Mesothelial cell of epicardium (in vitro differentiated cells): Measurements from ENCODE around the gene SPON1. TPM values are rescaled to one million over a fixed set of nuclear protein-coding genes. Genes with fewer than 3 reads are reported as not detected.
A peak's percentile ranks its signal among the peaks of the same experiment; 100 is the strongest.

Experiments
- DNase-seq, 2 experiments: peaks; one replicate each; pipeline ENCODE4 v3.0.0; 2021; ENCODE audit warnings: low spot score in 2 of 2; ENCODE audit not compliant: unreplicated experiment in 2 of 2
- H3K27ac Mint-ChIP-seq: 2 replicates; pipeline ENCODE4 v1.8.0; 2021; ENCODE audit warnings: mixed read lengths
- H3K27me3 Mint-ChIP-seq: 2 replicates; pipeline ENCODE4 v1.8.0; 2021; ENCODE audit warnings: low read depth, mixed read lengths
- H3K36me3 Mint-ChIP-seq: 2 replicates; pipeline ENCODE4 v1.8.0; 2021; ENCODE audit warnings: mixed read lengths
- H3K4me1 Mint-ChIP-seq: 2 replicates; pipeline ENCODE4 v1.8.0; 2021; ENCODE audit warnings: mixed read lengths
- H3K4me3 Mint-ChIP-seq: 2 replicates; pipeline ENCODE4 v1.8.0; 2021; ENCODE audit warnings: mild to moderate bottlenecking, moderate library complexity, mixed read lengths
- H3K9me3 Mint-ChIP-seq: 2 replicates; pipeline ENCODE4 v1.8.0; 2021; ENCODE audit warnings: mixed read lengths
- CTCF ChIP-seq: fragments of 200-600 bp; sonication (generic); IDR thresholded peaks from one replicate; pipeline ENCODE4 v1.5.0; 2021; ENCODE audit warnings: antibody characterized with exemption; ENCODE audit not compliant: unreplicated experiment
- total RNA-seq: library from RNA; stranded (reverse); gene quantifications from 3 replicates; pipeline ENCODE4 v1.2.1, GENCODE V29; 2021

Gene SPON1
- total RNA-seq, 1 donor from 2014 or later: 30.9 TPM

- H3K27ac Mint-ChIP-seq: no peak overlapping the region
- no peaks in the 10 kb centered on the region for H3K9me3 Mint-ChIP-seq
- no peak for TF ChIP-seq CTCF
- H3K4me3 Mint-ChIP-seq: no peak overlapping the region
- DNase-seq: no peak
- H3K36me3 Mint-ChIP-seq: no peaks in the 10 kb centered on the region
- no peaks in the 10 kb centered on the region for H3K27me3 Mint-ChIP-seq
- no peaks in the 10 kb centered on the region for H3K4me1 Mint-ChIP-seq
Measured at GRCh38 chr11:14070896-14071295, 108.4 kb downstream of the SPON1 start.

- H3K27me3 Mint-ChIP-seq: no peaks in the 10 kb centered on the region
- H3K9me3 Mint-ChIP-seq: no peaks in the 10 kb centered on the region
- no peak overlapping the region for H3K27ac Mint-ChIP-seq
- TF ChIP-seq CTCF: no peak
- H3K36me3 Mint-ChIP-seq: no peaks in the 10 kb centered on the region
- H3K4me3 Mint-ChIP-seq: no peak overlapping the region
- DNase-seq: no peak
- H3K4me1 Mint-ChIP-seq: peaks cover 5% of the 10 kb centered on the region
Measured at GRCh38 chr11:14073849-14074476, 111.4 kb downstream of the SPON1 start.

DNA sequence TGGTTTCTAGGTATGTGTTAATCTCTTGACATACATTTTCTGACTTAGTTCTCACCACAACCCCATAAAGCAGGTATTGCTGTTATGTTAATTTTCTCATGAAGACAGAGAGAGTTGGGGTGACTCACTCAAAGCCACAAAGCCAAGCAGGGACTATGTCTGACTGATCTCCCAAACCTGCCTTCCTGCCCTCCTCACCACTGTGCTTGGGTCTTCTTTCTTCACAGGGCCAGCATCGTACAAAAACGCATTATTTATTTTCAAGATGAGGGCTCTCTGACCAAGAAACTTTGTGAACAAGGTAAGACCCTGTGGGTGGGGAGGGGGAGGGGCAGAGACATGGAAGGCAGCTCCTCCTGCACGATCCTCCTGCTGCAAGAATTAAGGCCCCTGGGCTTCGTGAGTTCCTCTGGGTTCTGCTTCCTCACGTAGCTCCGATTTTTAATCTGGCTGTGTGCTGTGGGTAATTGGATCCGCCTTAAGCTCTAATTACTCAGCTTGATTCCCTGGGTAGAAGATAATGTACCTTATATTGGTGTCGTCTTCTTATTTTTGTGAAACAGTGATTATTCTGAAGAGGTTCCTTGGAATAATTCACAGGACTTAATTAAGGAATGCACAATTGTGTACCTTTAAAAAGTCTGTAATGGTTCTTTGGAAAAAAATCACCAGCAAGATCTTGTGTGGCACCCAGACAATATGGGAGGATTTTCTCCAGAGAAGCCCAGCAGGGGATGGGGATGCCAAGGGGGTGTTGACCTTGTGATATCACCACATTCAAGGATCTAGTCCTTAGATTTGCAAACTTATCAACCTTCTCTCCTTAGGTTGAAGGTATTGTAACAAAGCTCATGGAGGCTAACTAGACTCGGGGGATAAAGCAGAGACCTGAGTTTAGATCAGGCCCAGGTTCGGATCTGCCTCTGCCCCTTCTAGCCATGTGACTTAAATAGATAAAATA lies 112.9 kb downstream of the SPON1 start:
- H3K9me3 Mint-ChIP-seq: no peaks in the 10 kb centered on the region
- no peak overlapping the region for H3K27ac Mint-ChIP-seq
- H3K4me3 Mint-ChIP-seq: no peak overlapping the region
- no peaks in the 10 kb centered on the region for H3K27me3 Mint-ChIP-seq
- H3K4me1 Mint-ChIP-seq: peaks cover 15% of the 10 kb centered on the region
- TF ChIP-seq CTCF: no peak
- DNase-seq: no peak
- H3K36me3 Mint-ChIP-seq: no peaks in the 10 kb centered on the region

GRCh38 chr11:14079011-14079410 lies 116.5 kb downstream of the SPON1 start:
- peak overlapping the region; percentile 3 for H3K27ac Mint-ChIP-seq

DNA sequence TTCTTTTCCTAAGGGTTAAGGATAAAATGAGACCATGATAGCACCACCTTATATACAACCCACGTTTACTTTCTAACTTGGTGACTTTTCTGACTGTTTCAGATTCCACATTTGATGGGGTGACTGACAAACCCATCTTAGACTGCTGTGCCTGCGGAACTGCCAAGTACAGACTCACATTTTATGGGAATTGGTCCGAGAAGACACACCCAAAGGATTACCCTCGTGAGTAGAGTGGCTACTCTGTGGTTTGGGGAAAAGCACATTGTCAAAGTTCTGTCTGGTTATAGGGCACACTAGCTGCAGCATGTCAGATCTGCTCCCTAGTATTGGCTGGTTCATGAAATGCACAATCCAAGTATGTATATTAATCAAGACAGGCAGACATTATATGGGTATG lies 117.3 kb downstream of the SPON1 start:
- DNase-seq: no peak
- Mint-ChIP-seq H3K9me3 (no peaks in the 10 kb centered on the region), H3K27me3 (peaks cover 4% of the 10 kb centered on the region), H3K36me3 (no peaks in the 10 kb centered on the region), H3K4me1 (peaks cover 21% of the 10 kb centered on the region), H3K27ac (no peak overlapping the region), H3K4me3 (no peak overlapping the region)
- TF ChIP-seq CTCF: no peak

More at GRCh38 chr11:14079011-14079410, 116.5 kb downstream of the SPON1 start:
- no peak for DNase-seq
- Mint-ChIP-seq H3K27me3 (peaks cover 4% of the 10 kb centered on the region), H3K36me3 (no peaks in the 10 kb centered on the region), H3K4me1 (peaks cover 21% of the 10 kb centered on the region), H3K4me3 (no peak overlapping the region), H3K9me3 (no peaks in the 10 kb centered on the region)
- no peak for TF ChIP-seq CTCF
